ENCODE results near the gene TRPM5. TPM values are rescaled to one million over a fixed set of nuclear protein-coding genes. Genes with fewer than 3 reads are reported as not detected.

The TRPM5 gene
- total RNA-seq, 1 experiment from 2014 or later, result not detected

DNA sequence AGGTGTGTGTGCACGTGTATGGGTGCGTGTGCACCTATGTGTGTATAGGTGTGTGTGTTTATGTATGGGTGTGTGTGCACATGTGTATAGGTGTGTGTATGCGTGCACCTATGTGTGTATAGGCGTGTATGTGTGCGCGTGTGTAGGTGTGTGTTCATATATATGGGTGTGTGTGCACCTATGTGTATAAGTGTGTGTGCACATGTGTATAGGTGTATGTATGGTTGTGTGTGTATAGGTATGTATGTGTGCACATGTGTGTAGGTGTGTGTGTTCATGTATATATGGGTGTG is 27.4 kb upstream of the TRPM5 start:
- Mint-ChIP-seq H3K27ac (ENCODE audit: unreplicated experiment) (no peak overlapping the region), H3K4me1 (ENCODE audit: low read depth, unreplicated experiment) (no peaks in the 10 kb centered on the region), H3K36me3 (ENCODE audit: insufficient read depth, unreplicated experiment) (no peaks in the 10 kb centered on the region), H3K9me3 (ENCODE audit: low read depth, unreplicated experiment) (no peaks in the 10 kb centered on the region), H3K27me3 (ENCODE audit: unreplicated experiment) (no peaks in the 10 kb centered on the region), H3K4me3 (ENCODE audit: low read depth, unreplicated experiment) (no peak overlapping the region)
- no peak for TF ChIP-seq CTCF (IDR thresholded peaks at IDR 0.05; ENCODE audit: unreplicated experiment)
- BruUV-seq (replicated peaks), result no TSS peak
- CTCF ChIA-PET, result no interaction called here
- intact Hi-C loops (cut with micrococcal nuclease; ENCODE audit: unreplicated experiment), result no loop called here
- no peak for DNase-seq

GRCh38 chr11:2471048-2471803 is 26.9 kb upstream of the TRPM5 start:
- no peak for DNase-seq
- TF ChIP-seq CTCF (IDR thresholded peaks at IDR 0.05; ENCODE audit: unreplicated experiment), result no peak
- H3K4me3 Mint-ChIP-seq (ENCODE audit: low read depth, unreplicated experiment), result no peak overlapping the region
- no peaks in the 10 kb centered on the region for H3K9me3 Mint-ChIP-seq (ENCODE audit: low read depth, unreplicated experiment)
- intact Hi-C loops (cut with micrococcal nuclease; ENCODE audit: unreplicated experiment), result no loop called here
- H3K27me3 Mint-ChIP-seq (ENCODE audit: unreplicated experiment), result no peaks in the 10 kb centered on the region
- CTCF ChIA-PET, result interaction anchor here (0.7 kb wide), 1 partner anchor 967 kb away, joined by 3 read pairs; no protein-coding TSS in a partner anchor
- no peaks in the 10 kb centered on the region for H3K36me3 Mint-ChIP-seq (ENCODE audit: insufficient read depth, unreplicated experiment)
- BruUV-seq (replicated peaks), result no TSS peak
- no peaks in the 10 kb centered on the region for H3K4me1 Mint-ChIP-seq (ENCODE audit: low read depth, unreplicated experiment)
- H3K27ac Mint-ChIP-seq (ENCODE audit: unreplicated experiment), result no peak overlapping the region

DNA sequence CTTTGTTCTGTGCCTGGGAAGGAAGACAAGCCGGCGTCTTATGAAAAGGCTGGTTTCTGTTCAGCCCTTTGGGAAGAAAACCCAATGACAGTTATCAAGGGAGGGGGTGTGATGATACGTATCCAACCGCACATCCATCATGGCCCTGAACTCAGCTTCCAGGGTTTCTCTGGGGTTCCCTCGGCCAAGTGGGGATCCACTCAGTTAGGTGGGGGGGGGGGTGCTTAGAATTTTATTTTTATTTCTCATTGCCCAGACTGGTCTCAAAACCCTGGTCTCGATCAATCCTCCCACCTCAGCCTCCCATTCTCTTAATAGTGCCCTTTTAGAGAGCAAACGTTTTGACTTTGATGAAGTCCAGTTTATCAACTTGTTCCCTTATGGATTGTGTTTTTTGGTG is 26.2 kb upstream of the TRPM5 start:
- Mint-ChIP-seq H3K4me1 (ENCODE audit: low read depth, unreplicated experiment) (no peaks in the 10 kb centered on the region), H3K36me3 (ENCODE audit: insufficient read depth, unreplicated experiment) (no peaks in the 10 kb centered on the region), H3K27me3 (ENCODE audit: unreplicated experiment) (no peaks in the 10 kb centered on the region), H3K4me3 (ENCODE audit: low read depth, unreplicated experiment) (no peak overlapping the region), H3K27ac (ENCODE audit: unreplicated experiment) (no peak overlapping the region), H3K9me3 (ENCODE audit: low read depth, unreplicated experiment) (no peaks in the 10 kb centered on the region)
- no peak for DNase-seq
- intact Hi-C loops (cut with micrococcal nuclease; ENCODE audit: unreplicated experiment), result no loop called here
- no TSS peak for BruUV-seq (replicated peaks)
- TF ChIP-seq CTCF (IDR thresholded peaks at IDR 0.05; ENCODE audit: unreplicated experiment), result no peak
- CTCF ChIA-PET, result interaction anchor here (0.7 kb wide), 1 partner anchor 966 kb away, joined by 3 read pairs; no protein-coding TSS in a partner anchor

DNA sequence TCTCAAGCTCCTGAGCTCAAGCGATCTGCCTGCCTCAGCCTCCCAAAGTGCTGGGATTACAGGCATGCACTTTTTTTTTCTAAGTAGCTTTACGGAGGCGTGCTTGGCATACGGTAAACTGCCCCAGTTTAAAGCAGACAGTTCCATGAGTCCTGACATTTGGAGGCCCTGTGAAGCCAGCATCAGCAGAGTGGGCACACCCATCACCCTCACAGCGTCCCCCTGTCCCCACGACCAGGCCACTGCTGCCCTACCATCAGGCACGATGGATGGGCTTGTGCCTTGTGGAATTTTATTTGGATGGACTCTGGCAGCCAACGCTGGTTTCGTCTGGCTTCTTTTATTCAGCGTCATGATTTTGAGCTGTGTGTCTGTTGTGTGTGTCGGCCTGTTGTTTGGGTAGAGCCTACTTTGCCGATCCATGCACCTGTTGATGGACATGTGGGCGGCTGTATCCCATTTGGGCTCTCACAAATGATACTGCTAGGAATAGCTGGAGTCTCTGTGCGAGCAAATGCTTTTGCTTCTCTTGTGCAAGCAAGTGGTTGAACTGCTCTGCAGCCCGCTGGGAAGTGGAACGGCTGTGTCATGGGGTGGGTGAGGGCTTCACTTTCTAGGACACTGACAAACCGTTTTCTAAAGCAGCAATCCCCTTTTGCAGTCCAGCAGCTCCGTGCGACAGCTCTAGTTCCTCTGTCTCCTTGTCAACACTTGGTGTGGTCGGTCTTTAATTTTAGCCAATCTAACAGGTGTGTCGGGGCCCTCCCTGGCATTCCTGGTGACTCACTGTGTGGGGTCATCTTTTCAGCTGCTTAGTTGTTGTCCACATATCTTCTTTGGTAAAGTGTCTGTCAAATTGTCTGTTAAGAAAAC is 24.3 kb upstream of the TRPM5 start:
- H3K4me1 Mint-ChIP-seq (ENCODE audit: low read depth, unreplicated experiment), result peaks cover 4% of the 10 kb centered on the region
- intact Hi-C loops (cut with micrococcal nuclease; ENCODE audit: unreplicated experiment), result no loop called here
- H3K27ac Mint-ChIP-seq (ENCODE audit: unreplicated experiment), result no peak overlapping the region
- no peak for DNase-seq
- no peaks in the 10 kb centered on the region for H3K9me3 Mint-ChIP-seq (ENCODE audit: low read depth, unreplicated experiment)
- CTCF ChIA-PET, result no interaction called here
- no TSS peak for BruUV-seq (replicated peaks)
- no peak overlapping the region for H3K4me3 Mint-ChIP-seq (ENCODE audit: low read depth, unreplicated experiment)
- no peaks in the 10 kb centered on the region for H3K36me3 Mint-ChIP-seq (ENCODE audit: insufficient read depth, unreplicated experiment)
- no peaks in the 10 kb centered on the region for H3K27me3 Mint-ChIP-seq (ENCODE audit: unreplicated experiment)
- no peak for TF ChIP-seq CTCF (IDR thresholded peaks at IDR 0.05; ENCODE audit: unreplicated experiment)

All from Calu3 (cell line).